HepG2 (cell line): ENCODE data around the gene SKIDA1. TPM values are rescaled to one million over a fixed set of nuclear protein-coding genes. Genes with fewer than 3 reads are reported as not detected.

Experiments
- CENPX ChIP-seq: sonication (generic); formaldehyde crosslinking; IDR thresholded peaks from 2 replicates; pipeline ENCODE4 v1.9.0; 2021; ENCODE audit warnings: mild to moderate bottlenecking, missing genetic modification reagents, moderate library complexity
- GTF2F1 ChIP-seq: fragments of 150-350 bp; IDR thresholded peaks from 2 replicates; pipeline ENCODE4 v1.6.1; 2014; ENCODE audit warnings: low read length
- KLF15 ChIP-seq: sonication (generic); formaldehyde crosslinking; IDR thresholded peaks from 2 replicates; pipeline ENCODE4 v1.8.1; 2023; ENCODE audit warnings: borderline replicate concordance, mild to moderate bottlenecking, inconsistent platforms, missing genetic modification reagents, mixed read lengths
- NFYB ChIP-seq: sonication (generic); formaldehyde crosslinking; IDR thresholded peaks from 2 replicates; pipeline ENCODE4 v1.4.0; 2020; ENCODE audit warnings: missing genetic modification reagents
- PHF8 ChIP-seq: sonication (generic); formaldehyde crosslinking; IDR thresholded peaks from 2 replicates; pipeline ENCODE4 v1.5.0; 2020; ENCODE audit warnings: missing genetic modification reagents
- SMAD3 ChIP-seq: sonication (generic); formaldehyde crosslinking; IDR thresholded peaks from 2 replicates; pipeline ENCODE4 v1.4.0; 2020; ENCODE audit warnings: missing genetic modification reagents
- ZFY ChIP-seq: sonication (generic); formaldehyde crosslinking; IDR thresholded peaks from 2 replicates; pipeline ENCODE4 v1.4.0; 2020; ENCODE audit warnings: missing genetic modification reagents
- ZNF17 ChIP-seq: sonication (generic); formaldehyde crosslinking; IDR thresholded peaks from 2 replicates; pipeline ENCODE4 v1.5.0; 2020; ENCODE audit warnings: mild to moderate bottlenecking, missing genetic modification reagents
- ZNF343 ChIP-seq: sonication (generic); formaldehyde crosslinking; IDR thresholded peaks from 2 replicates; pipeline ENCODE4 v1.4.0; 2020; ENCODE audit warnings: mild to moderate bottlenecking, missing genetic modification reagents
- ZNF496 ChIP-seq: sonication (generic); formaldehyde crosslinking; IDR thresholded peaks from 2 replicates; pipeline ENCODE4 v1.8.1; 2023; ENCODE audit warnings: mild to moderate bottlenecking, moderate library complexity, missing genetic modification reagents; ENCODE audit not compliant: insufficient replicate concordance
- ZNF761 ChIP-seq: sonication (generic); formaldehyde crosslinking; conservative IDR thresholded peaks from 2 replicates; pipeline ENCODE4 v1.4.0; 2020; ENCODE audit warnings: mild to moderate bottlenecking, missing genetic modification reagents
- ZSCAN21 ChIP-seq: sonication (generic); formaldehyde crosslinking; IDR thresholded peaks from 2 replicates; pipeline ENCODE4 v1.8.0; 2022; ENCODE audit warnings: mild to moderate bottlenecking, missing genetic modification reagents, moderate library complexity, borderline replicate concordance
- polyA plus RNA-seq, 8 experiments: library from polyadenylated mRNA; depleted of rRNA in 3 of 8; stranded (reverse) in 7 of 8; unstranded in 1 of 8; fragments of >200 nt; fragmentation: Illumina TruSeq in 4 of 8; extraction: Trizol in 4 of 8; gene quantifications; 2 replicates each; pipeline versions ENCODE4 v1.2.1 to v1.2.3, GENCODE V29; 2011 to 2016; ENCODE audit warnings: low read depth in 4 of 8, missing spikeins in 1 of 8, mixed read lengths in 1 of 8; ENCODE audit not compliant: insufficient read depth in 1 of 8
- total RNA-seq, 5 experiments: library from RNA; depleted of rRNA; stranded (reverse); fragments of >200 nt; fragmentation: Illumina TruSeq; extraction: Trizol; gene quantifications; 2 replicates each; pipeline ENCODE4 v1.2.3, GENCODE V29; 2016; ENCODE audit warnings: low read depth in 1 of 5
- TF ChIP-seq, protein P1 (sequence below): sonication (generic); formaldehyde crosslinking; conservative IDR thresholded peaks from 2 replicates; pipeline ENCODE4 v1.8.1; 2023; ENCODE audit warnings: missing genetic modification reagents
- TF ChIP-seq, protein P2 (sequence below): sonication (generic); formaldehyde crosslinking; IDR thresholded peaks from 2 replicates; pipeline ENCODE4 v1.8.1; 2023; ENCODE audit warnings: mild to moderate bottlenecking, missing genetic modification reagents
- TF ChIP-seq, protein P3 (sequence below): sonication (generic); IDR thresholded peaks from 2 replicates; pipeline ENCODE4 v1.6.1; 2016; ENCODE audit warnings: low read depth, borderline replicate concordance
- TF ChIP-seq, protein P4 (sequence below): sonication (generic); formaldehyde crosslinking; IDR thresholded peaks from 2 replicates; pipeline ENCODE4 v1.5.1; 2020; ENCODE audit warnings: mild to moderate bottlenecking, missing genetic modification reagents
- TF ChIP-seq, protein P5 (sequence below), 2 experiments: sonication (generic) in 1 of 2; formaldehyde crosslinking in 1 of 2; IDR thresholded peaks; 2 replicates each; pipeline versions ENCODE4 v1.4.0 to v1.6.1; 2016 to 2020; ENCODE audit warnings: borderline replicate concordance in 1 of 2, low read depth in 1 of 2, mild to moderate bottlenecking in 1 of 2, missing genetic modification reagents in 1 of 2

The SKIDA1 gene
- total and polyA plus RNA-seq, 2 of the 13 experiments (the other 11 are each of a cell fraction or from before 2014, with no cell fraction given): 0.73 to 1.5 TPM

DNA sequence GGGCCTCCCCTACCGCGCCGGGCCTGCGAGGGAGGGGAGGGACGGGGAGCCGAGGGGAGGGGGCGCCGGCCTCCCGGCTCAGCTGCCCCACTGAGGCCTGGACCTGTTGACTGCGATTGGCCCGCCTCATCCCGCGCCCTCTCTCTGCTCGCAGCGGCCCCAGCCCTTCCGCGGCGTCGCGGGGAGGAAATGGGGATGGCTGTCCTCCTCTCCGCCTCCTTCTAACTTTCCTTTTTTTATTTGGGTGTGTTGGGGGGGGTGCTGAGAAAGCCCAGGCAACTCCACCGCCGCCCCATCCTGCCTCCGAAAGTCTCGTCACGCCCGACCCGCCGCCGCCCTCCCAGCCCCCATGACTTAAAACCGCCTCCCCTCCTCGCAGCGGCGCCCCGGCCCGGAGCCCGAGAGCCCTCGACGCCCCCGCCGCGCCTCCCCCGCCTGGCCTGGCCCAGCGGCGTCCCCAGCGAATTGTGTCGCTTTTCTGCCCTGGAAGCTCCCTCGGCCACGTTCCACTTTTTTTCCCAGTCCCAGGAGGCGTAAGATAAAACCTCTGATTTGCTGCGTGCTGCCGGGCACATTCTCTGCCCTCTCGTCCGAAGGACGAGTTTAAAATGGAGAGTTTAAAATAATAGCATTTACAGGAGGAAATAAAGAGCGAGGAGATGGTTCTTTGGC lies 842 bp upstream of the SKIDA1 start (continued):
- TF ChIP-seq, protein P1, sequence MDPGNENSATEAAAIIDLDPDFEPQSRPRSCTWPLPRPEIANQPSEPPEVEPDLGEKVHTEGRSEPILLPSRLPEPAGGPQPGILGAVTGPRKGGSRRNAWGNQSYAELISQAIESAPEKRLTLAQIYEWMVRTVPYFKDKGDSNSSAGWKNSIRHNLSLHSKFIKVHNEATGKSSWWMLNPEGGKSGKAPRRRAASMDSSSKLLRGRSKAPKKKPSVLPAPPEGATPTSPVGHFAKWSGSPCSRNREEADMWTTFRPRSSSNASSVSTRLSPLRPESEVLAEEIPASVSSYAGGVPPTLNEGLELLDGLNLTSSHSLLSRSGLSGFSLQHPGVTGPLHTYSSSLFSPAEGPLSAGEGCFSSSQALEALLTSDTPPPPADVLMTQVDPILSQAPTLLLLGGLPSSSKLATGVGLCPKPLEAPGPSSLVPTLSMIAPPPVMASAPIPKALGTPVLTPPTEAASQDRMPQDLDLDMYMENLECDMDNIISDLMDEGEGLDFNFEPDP (CRISPR knock-in tag): 0 out of 2 replicates have a peak, but pooled peaks have one; percentile 28
- TF ChIP-seq, protein P2, sequence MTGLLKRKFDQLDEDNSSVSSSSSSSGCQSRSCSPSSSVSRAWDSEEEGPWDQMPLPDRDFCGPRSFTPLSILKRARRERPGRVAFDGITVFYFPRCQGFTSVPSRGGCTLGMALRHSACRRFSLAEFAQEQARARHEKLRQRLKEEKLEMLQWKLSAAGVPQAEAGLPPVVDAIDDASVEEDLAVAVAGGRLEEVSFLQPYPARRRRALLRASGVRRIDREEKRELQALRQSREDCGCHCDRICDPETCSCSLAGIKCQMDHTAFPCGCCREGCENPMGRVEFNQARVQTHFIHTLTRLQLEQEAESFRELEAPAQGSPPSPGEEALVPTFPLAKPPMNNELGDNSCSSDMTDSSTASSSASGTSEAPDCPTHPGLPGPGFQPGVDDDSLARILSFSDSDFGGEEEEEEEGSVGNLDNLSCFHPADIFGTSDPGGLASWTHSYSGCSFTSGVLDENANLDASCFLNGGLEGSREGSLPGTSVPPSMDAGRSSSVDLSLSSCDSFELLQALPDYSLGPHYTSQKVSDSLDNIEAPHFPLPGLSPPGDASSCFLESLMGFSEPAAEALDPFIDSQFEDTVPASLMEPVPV (CRISPR knock-in tag): peak; percentile 55; the same call in 1 of the 2 replicates
- 0 out of 2 replicates have a peak, but pooled peaks have one; percentile 29 for TF ChIP-seq SMAD3
- no peak for TF ChIP-seq GTF2F1
- TF ChIP-seq PHF8: peak; percentile 73
- TF ChIP-seq ZNF343 (CRISPR knock-in tag): no peak
- TF ChIP-seq CENPX (CRISPR knock-in tag): no peak
- TF ChIP-seq NFYB (CRISPR knock-in tag): peak; percentile 55
- TF ChIP-seq ZNF17 (CRISPR knock-in tag): no peak
- TF ChIP-seq ZFY: peak; percentile 91
- TF ChIP-seq, protein P3, sequence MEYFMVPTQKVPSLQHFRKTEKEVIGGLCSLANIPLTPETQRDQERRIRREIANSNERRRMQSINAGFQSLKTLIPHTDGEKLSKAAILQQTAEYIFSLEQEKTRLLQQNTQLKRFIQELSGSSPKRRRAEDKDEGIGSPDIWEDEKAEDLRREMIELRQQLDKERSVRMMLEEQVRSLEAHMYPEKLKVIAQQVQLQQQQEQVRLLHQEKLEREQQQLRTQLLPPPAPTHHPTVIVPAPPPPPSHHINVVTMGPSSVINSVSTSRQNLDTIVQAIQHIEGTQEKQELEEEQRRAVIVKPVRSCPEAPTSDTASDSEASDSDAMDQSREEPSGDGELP: no peak
- peak; percentile 34; the same call in 1 of the 2 replicates for TF ChIP-seq KLF15 (CRISPR knock-in tag)
- TF ChIP-seq, protein P4, sequence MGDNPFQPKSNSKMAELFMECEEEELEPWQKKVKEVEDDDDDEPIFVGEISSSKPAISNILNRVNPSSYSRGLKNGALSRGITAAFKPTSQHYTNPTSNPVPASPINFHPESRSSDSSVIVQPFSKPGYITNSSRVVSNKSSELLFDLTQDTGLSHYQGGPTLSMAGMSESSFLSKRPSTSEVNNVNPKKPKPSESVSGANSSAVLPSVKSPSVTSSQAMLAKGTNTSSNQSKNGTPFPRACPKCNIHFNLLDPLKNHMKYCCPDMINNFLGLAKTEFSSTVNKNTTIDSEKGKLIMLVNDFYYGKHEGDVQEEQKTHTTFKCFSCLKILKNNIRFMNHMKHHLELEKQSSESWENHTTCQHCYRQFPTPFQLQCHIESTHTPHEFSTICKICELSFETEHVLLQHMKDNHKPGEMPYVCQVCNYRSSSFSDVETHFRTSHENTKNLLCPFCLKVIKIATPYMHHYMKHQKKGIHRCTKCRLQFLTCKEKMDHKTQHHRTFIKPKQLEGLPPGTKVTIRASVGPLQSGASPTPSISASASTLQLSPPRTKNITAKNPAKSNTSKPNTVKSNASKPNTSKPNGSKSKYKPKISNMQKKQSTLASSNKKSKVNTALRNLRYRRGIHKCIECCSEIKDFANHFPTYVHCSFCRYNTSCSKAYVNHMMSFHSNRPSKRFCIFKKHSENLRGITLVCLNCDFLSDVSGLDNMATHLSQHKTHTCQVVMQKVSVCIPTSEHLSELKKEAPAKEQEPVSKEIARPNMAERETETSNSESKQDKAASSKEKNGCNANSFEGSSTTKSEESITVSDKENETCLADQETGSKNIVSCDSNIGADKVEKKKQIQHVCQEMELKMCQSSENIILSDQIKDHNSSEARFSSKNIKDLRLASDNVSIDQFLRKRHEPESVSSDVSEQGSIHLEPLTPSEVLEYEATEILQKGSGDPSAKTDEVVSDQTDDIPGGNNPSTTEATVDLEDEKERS (CRISPR knock-in tag): no peak
- TF ChIP-seq, protein P5, sequence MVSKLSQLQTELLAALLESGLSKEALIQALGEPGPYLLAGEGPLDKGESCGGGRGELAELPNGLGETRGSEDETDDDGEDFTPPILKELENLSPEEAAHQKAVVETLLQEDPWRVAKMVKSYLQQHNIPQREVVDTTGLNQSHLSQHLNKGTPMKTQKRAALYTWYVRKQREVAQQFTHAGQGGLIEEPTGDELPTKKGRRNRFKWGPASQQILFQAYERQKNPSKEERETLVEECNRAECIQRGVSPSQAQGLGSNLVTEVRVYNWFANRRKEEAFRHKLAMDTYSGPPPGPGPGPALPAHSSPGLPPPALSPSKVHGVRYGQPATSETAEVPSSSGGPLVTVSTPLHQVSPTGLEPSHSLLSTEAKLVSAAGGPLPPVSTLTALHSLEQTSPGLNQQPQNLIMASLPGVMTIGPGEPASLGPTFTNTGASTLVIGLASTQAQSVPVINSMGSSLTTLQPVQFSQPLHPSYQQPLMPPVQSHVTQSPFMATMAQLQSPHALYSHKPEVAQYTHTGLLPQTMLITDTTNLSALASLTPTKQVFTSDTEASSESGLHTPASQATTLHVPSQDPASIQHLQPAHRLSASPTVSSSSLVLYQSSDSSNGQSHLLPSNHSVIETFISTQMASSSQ (IDR thresholded peaks at IDR 0.05; ENCODE audit: low read depth): no peak
- TF ChIP-seq, protein P5 (CRISPR knock-in tag; IDR thresholded peaks at IDR 0.05; ENCODE audit: borderline replicate concordance): no peak
- TF ChIP-seq ZSCAN21 (CRISPR knock-in tag): peak; percentile 60; the same call in 1 of the 2 replicates
- TF ChIP-seq ZNF761 (CRISPR knock-in tag): 0 out of 2 replicates have a peak, but pooled peaks have one; percentile 16
- TF ChIP-seq ZNF496 (CRISPR knock-in tag): no peak
